GM12865 (cell line): ENCODE data around the gene MGAT5.

Experiments used
- DNase-seq: peaks from one replicate; pipeline ENCODE4 v3.0.0; 2010; ENCODE audit warnings: low read depth
- H3K4me3 ChIP-seq: 2 replicates; pipeline ENCODE4 v1.5.1; 2011; ENCODE audit warnings: mild to moderate bottlenecking, low read depth, low read length, control low read depth
- TF ChIP-seq, protein P1 (sequence below): IDR thresholded peaks from 2 replicates; pipeline ENCODE4 v1.5.1; 2011; ENCODE audit warnings: low read length, control low read depth, low read depth, inconsistent platforms; ENCODE audit not compliant: insufficient read depth; ENCODE audit errors: missing control alignments

The MGAT5 gene

DNA sequence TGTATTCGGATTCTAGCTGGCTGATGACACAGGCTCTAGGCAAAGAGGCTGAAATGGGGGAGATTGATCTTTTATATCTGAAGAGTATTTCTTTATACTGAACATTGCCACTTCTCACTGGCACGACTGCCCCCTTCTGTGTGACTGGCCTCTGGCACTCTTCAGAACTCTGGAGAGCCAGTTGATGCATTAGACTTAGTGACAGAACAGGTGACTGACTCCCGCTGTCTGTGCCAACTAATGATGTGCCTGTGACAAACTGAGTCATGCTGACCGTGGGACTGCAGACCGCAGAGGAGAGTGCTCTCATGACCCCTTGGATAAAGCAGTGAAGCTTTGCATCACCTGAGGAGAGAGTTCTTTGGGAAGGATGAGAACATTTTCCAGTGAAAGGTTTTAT lies 14.4 kb downstream of the MGAT5 start:
- H3K4me3 ChIP-seq = no peak overlapping the region
- TF ChIP-seq, protein P1, sequence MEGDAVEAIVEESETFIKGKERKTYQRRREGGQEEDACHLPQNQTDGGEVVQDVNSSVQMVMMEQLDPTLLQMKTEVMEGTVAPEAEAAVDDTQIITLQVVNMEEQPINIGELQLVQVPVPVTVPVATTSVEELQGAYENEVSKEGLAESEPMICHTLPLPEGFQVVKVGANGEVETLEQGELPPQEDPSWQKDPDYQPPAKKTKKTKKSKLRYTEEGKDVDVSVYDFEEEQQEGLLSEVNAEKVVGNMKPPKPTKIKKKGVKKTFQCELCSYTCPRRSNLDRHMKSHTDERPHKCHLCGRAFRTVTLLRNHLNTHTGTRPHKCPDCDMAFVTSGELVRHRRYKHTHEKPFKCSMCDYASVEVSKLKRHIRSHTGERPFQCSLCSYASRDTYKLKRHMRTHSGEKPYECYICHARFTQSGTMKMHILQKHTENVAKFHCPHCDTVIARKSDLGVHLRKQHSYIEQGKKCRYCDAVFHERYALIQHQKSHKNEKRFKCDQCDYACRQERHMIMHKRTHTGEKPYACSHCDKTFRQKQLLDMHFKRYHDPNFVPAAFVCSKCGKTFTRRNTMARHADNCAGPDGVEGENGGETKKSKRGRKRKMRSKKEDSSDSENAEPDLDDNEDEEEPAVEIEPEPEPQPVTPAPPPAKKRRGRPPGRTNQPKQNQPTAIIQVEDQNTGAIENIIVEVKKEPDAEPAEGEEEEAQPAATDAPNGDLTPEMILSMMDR = no peak
- DNase-seq = no peak

DNA sequence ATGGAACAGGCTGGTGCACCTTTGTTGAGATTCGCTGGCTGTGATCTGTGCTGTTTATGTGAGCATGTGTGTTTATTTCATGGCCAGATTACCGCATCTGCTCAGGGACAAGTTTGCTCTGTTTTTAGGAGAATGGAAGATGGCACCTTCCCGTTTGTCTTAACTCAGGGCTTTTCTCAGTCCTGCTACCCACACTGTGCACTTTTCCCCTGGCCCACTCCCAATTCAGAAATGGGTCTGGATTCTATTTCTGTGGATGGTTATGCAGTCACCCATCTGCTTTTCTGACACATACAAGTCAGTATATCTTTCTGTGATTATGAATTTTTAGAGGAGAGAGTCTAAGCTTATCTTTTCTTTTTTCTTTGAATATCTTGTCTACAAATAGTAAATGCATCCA lies 15.4 kb downstream of the MGAT5 start:
- no peak for DNase-seq
- H3K4me3 ChIP-seq = no peak overlapping the region
- TF ChIP-seq, protein P1 = no peak

DNA sequence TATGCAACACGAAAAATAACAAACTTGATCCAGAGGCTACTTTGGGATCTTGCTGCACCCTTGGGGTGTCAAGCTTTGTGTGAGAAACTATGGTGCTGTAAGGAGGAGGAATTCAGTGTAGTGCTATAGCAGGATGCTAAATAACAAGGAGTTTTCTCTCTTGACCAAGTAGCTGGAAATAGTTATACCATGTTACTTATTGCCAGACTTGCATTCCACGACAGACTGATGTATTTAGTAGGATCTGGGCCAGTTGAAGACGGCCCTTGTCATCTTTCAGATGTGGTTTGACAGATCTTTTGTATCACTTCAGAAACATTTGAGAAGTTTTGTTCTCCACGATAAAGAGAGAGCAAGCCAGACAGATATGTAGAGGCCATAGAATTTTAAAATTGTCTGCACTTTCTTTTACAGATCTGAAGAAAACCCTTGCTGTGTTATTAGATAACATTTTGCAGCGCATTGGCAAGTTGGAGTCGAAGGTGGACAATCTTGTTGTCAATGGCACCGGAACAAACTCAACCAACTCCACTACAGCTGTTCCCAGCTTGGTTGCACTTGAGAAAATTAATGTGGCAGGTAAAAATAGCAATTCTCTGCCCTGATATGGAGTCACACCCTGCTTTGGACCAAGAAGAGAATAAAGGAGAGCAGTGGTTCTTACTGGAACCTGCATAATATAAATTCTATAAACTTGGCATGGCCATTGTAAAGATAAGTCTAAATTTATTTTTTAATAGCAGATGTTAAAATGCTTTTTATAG lies 16.3 kb downstream of the MGAT5 start:
- no peak overlapping the region for H3K4me3 ChIP-seq
- TF ChIP-seq, protein P1 = no peak
- no peak for DNase-seq

DNA sequence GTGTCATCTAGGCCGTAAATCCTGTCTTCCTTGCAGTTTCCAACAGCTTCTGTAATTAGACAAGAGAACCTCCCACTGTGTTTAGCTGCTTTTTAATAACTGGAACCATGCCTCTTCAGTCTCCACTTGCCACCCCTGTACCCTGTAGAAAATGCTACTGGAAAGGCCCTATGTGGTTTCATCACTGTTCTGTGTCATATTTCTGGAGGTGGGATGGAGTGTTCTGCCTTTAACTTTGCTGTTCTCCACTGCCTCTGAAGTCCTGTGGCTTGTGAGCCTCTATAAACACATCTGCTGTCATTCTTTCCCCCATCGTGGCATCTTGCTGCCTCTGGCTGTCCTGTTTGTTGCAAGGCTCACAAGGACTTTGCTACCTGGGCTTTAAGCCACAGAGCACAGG lies 17.9 kb downstream of the MGAT5 start:
- TF ChIP-seq, protein P1 = no peak
- DNase-seq = no peak
- no peak overlapping the region for H3K4me3 ChIP-seq

DNA sequence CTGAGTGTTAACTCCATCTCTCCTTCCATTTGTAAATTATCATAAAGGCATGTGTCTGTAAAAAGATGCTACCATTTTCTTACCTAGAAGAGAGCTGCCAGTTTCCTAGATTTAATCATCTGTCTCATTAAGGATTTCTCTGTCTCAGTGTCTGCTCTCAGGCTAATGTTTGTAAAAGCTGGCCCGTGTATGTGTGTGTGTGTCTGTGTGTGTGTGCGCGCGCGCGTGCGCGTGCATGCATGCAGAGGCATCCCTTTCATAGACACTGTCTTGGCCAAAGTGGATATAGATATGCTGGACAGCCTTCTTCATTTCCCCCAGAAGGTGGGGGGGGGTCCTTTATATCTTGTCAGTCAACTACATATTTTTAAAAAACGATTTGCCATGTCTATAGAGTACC lies 18.9 kb downstream of the MGAT5 start:
- TF ChIP-seq, protein P1 = no peak

DNA sequence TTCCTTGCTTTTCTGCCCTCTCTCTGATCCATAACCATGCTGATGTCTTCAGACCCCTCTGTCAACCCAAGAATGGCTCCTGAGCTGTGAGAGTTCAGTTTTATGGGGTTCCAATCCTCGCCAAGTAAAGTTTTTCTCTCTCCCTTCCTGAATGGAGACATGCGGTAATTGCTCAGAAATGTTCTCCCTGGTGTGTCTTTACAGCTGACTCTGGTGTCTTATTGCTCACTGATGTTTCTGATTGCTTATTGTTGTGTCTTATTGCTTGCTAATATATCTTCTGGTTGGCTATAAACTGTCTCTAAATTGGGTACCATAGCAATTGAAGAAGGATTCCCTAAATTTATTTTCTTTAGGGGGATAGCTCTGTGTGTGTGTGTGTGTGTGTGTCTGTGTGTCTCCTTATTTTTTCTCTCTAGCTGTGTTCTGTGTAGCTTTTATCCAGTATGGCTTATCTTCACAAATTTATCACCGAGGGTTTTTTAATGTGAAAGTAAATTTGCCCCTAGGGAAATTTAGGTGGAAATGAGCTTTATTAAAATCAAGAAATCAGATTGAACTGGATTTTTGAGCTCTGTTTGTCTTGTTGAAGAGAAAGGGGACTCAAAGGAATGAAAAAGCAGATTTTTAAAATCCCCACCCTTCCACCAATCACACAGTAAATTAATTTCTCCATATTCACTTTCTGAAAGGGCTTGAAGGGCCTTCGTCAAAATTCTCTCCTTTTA lies 19.5 kb downstream of the MGAT5 start:
- TF ChIP-seq, protein P1 = no peak
- no peak overlapping the region for H3K4me3 ChIP-seq
- no peak for DNase-seq

More for the DNA sequence above, 18.9 kb downstream of the MGAT5 start:
- DNase-seq = no peak
- H3K4me3 ChIP-seq = no peak overlapping the region
